Tibial nerve (tissue), 4 donors: ENCODE data around the gene ATP6V1E1. TPM values are rescaled to one million over a fixed set of nuclear protein-coding genes. Genes with fewer than 3 reads are reported as not detected.
"Not testable (repeated sequence)": the region's sequence is repeated elsewhere in the genome, so short reads cannot be mapped to it uniquely, and the experiment has no call there.

ENCODE experiments used
- DNase-seq, 2 donors: peaks; one replicate each; pipeline ENCODE4 v3.0.0-alpha.2; 2019; ENCODE audit warnings: low spot score in 2 of 2
- H3K27ac ChIP-seq, 4 donors: fragments of 200-600 bp; sonication (generic) in 3 of 4; one replicate each; pipeline ENCODE4 v1.5.1; 2017 to 2019; ENCODE audit warnings: mild to moderate bottlenecking in 1 of 4
- H3K27me3 ChIP-seq, 2 donors: fragments of 200-600 bp; sonication (generic) in 1 of 2; one replicate each; pipeline versions ENCODE4 v1.5.1 to v1.6.0; 2017 to 2019
- H3K36me3 ChIP-seq, 3 donors: fragments of 200-600 bp; sonication (generic); one replicate each; pipeline ENCODE4 v1.5.1; 2018 to 2019
- H3K4me1 ChIP-seq, 4 donors: fragments of 200-600 bp; sonication (generic) in 3 of 4; one replicate each; pipeline ENCODE4 v1.5.1; 2017 to 2019
- H3K4me3 ChIP-seq, 4 donors: fragments of 200-600 bp; sonication (generic) in 3 of 4; one replicate each; pipeline ENCODE4 v1.5.1; 2017 to 2019; ENCODE audit warnings: mild to moderate bottlenecking in 1 of 4, moderate library complexity in 1 of 4
- H3K9me3 ChIP-seq, 4 donors: fragments of 200-600 bp; sonication (generic) in 3 of 4; one replicate each; pipeline ENCODE4 v1.5.1; 2017 to 2019
- CTCF ChIP-seq, 5 experiments: fragments of 200-600 bp in 3 of 5; fragments of 450-650 bp in 2 of 5; sonication (generic) in 3 of 5; IDR thresholded peaks; one replicate each; pipeline ENCODE4 v1.5.1; 2016 to 2019; ENCODE audit warnings: antibody characterized with exemption in 5 of 5, mild to moderate bottlenecking in 3 of 5, moderate library complexity in 2 of 5
- EP300 ChIP-seq, 2 donors: sonication (generic); formaldehyde crosslinking; IDR thresholded peaks; one replicate each; pipeline ENCODE4 v1.6.1; 2017; ENCODE audit warnings: antibody characterized with exemption in 2 of 2, mild to moderate bottlenecking in 1 of 2
- POLR2A ChIP-seq, 2 donors: fragments of 450-650 bp; IDR thresholded peaks; one replicate each; pipeline ENCODE4 v1.6.1; 2017; ENCODE audit warnings: antibody characterized with exemption in 2 of 2, mild to moderate bottlenecking in 2 of 2, moderate library complexity in 2 of 2
- WGBS, 2 donors: methylation state at CpG; one replicate each; pipeline ENCODE4 v1.1.5; 2018; 5-methylcytosine and 5-hydroxymethylcytosine counted together
- total RNA-seq, 4 donors: library from RNA; depleted of rRNA; stranded (reverse); fragments of >200 nt; gene quantifications; one replicate each; pipeline ENCODE4 v1.1.0, GENCODE V29; 2016

The ATP6V1E1 gene
- total RNA-seq, 4 donors from 2014 or later: 94.3 to 138 (median 120) TPM

- no peak overlapping the region for H3K27ac ChIP-seq
- WGBS, 2 donors: 59 to 75% methylated on average over 1 of the region's 1 CpG
- TF ChIP-seq CTCF (IDR thresholded peaks at IDR 0.05) (no peak), POLR2A (IDR thresholded peaks at IDR 0.05) (no peak), EP300 (IDR thresholded peaks at IDR 0.05) (no peak)
- H3K9me3 ChIP-seq: no peaks in the 10 kb centered on the region
- H3K36me3 ChIP-seq: no peaks in the 10 kb centered on the region
- H3K4me1 ChIP-seq: peaks cover 0 to 3% (median 0%) of the 10 kb centered on the region in 4 donors
- H3K27me3 ChIP-seq: no peaks in the 10 kb centered on the region
- no peak for DNase-seq
- H3K4me3 ChIP-seq: no peak overlapping the region
Observed at GRCh38 chr22:17648569-17648968, 20.0 kb upstream of the ATP6V1E1 start.

- 85 to 86% methylated on average over 5 of the region's 5 CpGs for WGBS, 2 donors
- Histone ChIP-seq H3K9me3 (no peaks in the 10 kb centered on the region), H3K27me3 (no peaks in the 10 kb centered on the region), H3K4me3 (no peak overlapping the region), H3K4me1 (peaks cover 0 to 3% (median 0%) of the 10 kb centered on the region in 4 donors), H3K36me3 (no peaks in the 10 kb centered on the region), H3K27ac (no peak overlapping the region)
- no peak for TF ChIP-seq EP300 (IDR thresholded peaks at IDR 0.05)
- no peak for TF ChIP-seq POLR2A (IDR thresholded peaks at IDR 0.05)
- TF ChIP-seq CTCF (IDR thresholded peaks at IDR 0.05): no peak
- no peak for DNase-seq
Observed at GRCh38 chr22:17647991-17648390, 19.4 kb upstream of the ATP6V1E1 start.

- no peak overlapping the region for H3K4me3 ChIP-seq
- H3K27ac ChIP-seq: no peak overlapping the region
- peaks cover 0 to 3% (median 0%) of the 10 kb centered on the region in 4 donors for H3K4me1 ChIP-seq
- peaks cover 0 to 5% (median 0%) of the 10 kb centered on the region in 3 donors for H3K36me3 ChIP-seq
- H3K27me3 ChIP-seq: no peaks in the 10 kb centered on the region
- no peak for DNase-seq
- no peak for TF ChIP-seq POLR2A (IDR thresholded peaks at IDR 0.05)
- no peak for TF ChIP-seq CTCF (IDR thresholded peaks at IDR 0.05)
- no peak for TF ChIP-seq EP300 (IDR thresholded peaks at IDR 0.05)
- WGBS, 2 donors: 90 to 94% methylated on average over 5 of the region's 5 CpGs
- no peaks in the 10 kb centered on the region for H3K9me3 ChIP-seq
Observed at GRCh38 chr22:17647452-17647851, 18.9 kb upstream of the ATP6V1E1 start.

GRCh38 chr22:17642357-17642756, 13.8 kb upstream of the ATP6V1E1 start:
- Histone ChIP-seq H3K36me3 (peaks cover 0 to 13% (median 0%) of the 10 kb centered on the region in 3 donors), H3K4me1 (peaks cover 0 to 26% (median 10%) of the 10 kb centered on the region in 4 donors)
- 95 to 100% methylated on average over 4 of the region's 4 CpGs for WGBS, 2 donors
- not testable (repeated sequence) for H3K4me3 ChIP-seq, H3K27ac ChIP-seq, H3K27me3 ChIP-seq, H3K9me3 ChIP-seq, DNase-seq

- H3K4me3 ChIP-seq: no peak overlapping the region
- peaks cover 0 to 27% (median 10%) of the 10 kb centered on the region in 4 donors for H3K4me1 ChIP-seq
- no peaks in the 10 kb centered on the region for H3K27me3 ChIP-seq
- no peak for DNase-seq
- no peaks in the 10 kb centered on the region for H3K9me3 ChIP-seq
- no peak for TF ChIP-seq POLR2A (IDR thresholded peaks at IDR 0.05)
- TF ChIP-seq EP300 (IDR thresholded peaks at IDR 0.05): no peak
- no peak for TF ChIP-seq CTCF (IDR thresholded peaks at IDR 0.05)
- peaks cover 0 to 13% (median 0%) of the 10 kb centered on the region in 3 donors for H3K36me3 ChIP-seq
- no peak overlapping the region for H3K27ac ChIP-seq
- WGBS, 2 donors: 66 to 82% methylated on average over 3 of the region's 3 CpGs
Observed at GRCh38 chr22:17641269-17641668, 12.7 kb upstream of the ATP6V1E1 start.
